ENCODE data around the gene SFRP5.

The SFRP5 gene

DNA sequence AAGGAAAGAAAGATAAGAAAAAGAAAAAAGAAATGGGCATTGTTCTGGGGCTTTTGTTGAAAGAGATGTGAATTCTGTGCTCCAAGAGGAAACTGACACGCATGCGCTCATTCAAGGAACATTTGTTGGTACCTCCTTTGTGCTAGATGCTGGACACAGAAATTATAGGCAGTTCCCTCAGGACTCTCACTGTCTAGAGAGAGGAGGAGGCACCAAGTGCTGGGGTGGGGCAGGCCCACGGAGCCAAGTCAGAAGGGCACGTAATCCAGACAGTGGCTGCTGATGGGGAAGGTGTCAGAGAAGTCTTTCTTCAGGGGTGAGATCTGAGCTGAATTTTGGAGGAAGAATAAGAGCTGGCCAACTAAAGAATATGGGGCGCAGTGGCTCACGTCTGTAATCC, 37.8 kb downstream of the SFRP5 start:
- no peak overlapping the region for H3K27ac ChIP-seq
- no peak for TF ChIP-seq ZFX (IDR thresholded peaks at IDR 0.05)
- TF ChIP-seq, protein P1, sequence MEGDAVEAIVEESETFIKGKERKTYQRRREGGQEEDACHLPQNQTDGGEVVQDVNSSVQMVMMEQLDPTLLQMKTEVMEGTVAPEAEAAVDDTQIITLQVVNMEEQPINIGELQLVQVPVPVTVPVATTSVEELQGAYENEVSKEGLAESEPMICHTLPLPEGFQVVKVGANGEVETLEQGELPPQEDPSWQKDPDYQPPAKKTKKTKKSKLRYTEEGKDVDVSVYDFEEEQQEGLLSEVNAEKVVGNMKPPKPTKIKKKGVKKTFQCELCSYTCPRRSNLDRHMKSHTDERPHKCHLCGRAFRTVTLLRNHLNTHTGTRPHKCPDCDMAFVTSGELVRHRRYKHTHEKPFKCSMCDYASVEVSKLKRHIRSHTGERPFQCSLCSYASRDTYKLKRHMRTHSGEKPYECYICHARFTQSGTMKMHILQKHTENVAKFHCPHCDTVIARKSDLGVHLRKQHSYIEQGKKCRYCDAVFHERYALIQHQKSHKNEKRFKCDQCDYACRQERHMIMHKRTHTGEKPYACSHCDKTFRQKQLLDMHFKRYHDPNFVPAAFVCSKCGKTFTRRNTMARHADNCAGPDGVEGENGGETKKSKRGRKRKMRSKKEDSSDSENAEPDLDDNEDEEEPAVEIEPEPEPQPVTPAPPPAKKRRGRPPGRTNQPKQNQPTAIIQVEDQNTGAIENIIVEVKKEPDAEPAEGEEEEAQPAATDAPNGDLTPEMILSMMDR (conservative IDR thresholded peaks at IDR 0.05): no peak

DNA sequence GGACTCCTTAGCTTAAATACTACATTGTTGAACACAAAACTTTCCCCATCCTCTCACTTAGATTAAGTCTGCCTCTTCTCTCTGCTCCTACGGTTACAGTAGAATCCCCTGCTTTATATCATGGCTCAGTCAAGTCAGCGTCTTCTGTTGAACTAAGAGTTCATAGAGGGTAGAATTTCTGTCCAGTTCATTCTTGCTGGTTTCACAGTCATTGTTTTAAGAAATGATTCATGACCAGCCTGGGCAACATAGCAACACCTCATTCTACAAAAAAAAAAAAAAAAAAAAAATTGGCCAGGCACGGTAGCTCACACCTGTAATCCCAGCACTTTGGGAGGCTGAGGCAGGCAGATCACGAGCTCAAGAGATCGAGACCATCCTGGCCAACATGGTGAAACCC, 38.5 kb downstream of the SFRP5 start:
- H3K27ac ChIP-seq: no peak overlapping the region
- TF ChIP-seq ZFX (IDR thresholded peaks at IDR 0.05): no peak
- TF ChIP-seq, protein P1 (conservative IDR thresholded peaks at IDR 0.05): no peak

DNA sequence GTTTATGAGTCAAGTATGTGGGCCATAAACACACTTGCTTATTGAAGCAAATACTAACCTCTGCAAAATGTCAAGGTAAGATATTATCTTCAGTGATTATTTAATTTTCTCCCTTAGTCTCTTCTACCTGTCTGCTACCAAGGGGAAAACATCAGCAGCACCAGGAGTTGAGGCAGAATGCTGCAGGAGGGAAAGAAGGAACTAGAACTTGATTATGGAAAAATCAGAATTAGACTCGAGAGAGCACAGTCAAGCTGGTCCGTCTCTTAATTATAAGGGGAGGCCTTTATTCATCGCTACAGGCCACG, 39.8 kb downstream of the SFRP5 start:
- TF ChIP-seq, protein P1 (conservative IDR thresholded peaks at IDR 0.05): peak; percentile 65
- no peak for TF ChIP-seq ZFX (IDR thresholded peaks at IDR 0.05)
- H3K27ac ChIP-seq: no peak overlapping the region

DNA sequence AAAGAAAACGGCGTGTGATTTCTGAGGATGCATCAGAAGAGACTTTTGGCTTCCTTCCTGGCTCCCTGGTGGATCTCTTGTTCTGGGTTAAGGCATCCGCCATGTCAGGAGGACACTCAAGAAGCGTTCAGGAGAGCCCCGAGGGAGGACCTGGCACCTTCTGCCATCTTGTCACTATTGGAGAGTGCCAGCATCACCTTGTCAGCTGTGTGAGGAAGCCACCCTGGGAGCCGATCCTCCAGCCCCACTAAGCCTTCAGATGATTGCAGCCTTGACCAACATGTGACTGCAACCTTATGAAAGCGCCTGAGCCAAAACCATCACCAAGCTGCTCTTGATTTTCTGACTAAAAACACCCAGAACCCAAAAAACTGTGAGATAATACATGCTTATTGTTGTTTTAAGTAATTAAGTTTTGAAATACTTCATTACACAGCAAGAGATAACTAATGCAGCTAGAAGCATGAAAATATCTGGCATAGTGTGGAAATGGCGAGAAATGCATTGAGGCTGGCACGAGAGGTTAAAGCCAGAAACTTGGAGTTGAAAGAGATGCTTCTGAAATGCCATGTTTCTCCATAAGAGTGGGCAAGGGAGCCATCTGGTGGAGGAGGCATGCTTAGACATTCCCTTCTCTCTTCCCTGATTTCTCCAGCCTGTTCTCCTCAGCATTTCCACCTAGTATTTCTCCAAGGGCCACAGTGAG, 40.3 kb downstream of the SFRP5 start:
- TF ChIP-seq, protein P1 (conservative IDR thresholded peaks at IDR 0.05): peak; percentile 90
- no peak for TF ChIP-seq ZFX (IDR thresholded peaks at IDR 0.05)
- H3K27ac ChIP-seq: no peak overlapping the region

DNA sequence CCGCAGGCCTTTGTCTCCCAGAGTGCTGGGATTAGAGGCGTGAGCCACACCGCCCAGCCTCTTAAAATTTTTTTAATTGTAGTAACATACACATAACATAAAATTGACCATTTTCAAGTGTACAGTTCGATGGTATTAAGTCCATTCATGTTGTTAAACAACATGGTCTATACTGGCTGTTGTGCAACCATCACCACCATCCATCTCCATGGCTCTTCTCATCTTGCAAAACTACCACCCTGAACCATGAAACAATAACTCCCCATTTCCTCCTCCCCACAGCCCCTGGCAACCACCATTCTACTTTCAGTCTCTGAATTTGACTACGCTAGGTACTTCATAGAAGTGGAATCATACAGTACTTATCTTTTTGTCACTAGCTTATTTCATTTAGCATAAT, 42.8 kb downstream of the SFRP5 start:
- H3K27ac ChIP-seq: no peak overlapping the region
- no peak for TF ChIP-seq ZFX (IDR thresholded peaks at IDR 0.05)
- TF ChIP-seq, protein P1 (conservative IDR thresholded peaks at IDR 0.05): no peak

DNA sequence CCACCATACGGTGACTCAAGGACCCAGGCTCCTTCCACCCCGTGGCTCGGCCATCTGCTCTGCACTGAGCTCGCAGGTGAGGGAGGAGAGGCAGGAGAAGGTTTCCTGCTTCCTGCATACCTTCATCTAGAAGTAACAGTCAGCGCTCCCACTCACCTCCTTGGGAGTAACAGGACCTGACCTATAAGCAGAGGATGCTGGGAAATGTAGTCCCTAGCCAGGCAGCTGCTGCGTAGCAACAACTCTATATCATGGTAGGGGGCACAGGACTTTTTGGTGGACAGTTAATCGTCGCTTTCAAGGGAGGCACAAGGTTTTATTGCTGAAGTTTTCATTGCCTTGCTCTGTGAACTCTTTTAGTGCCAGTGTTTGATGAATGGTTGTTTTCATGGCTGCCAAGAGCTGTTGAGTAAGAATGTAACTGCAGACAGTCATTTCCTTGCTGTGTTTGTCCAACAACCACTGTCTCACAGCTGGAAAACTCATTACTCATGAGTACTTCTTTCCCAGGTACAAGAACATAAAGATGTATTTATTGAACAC, 45.1 kb downstream of the SFRP5 start:
- TF ChIP-seq ZFX (IDR thresholded peaks at IDR 0.05): no peak
- TF ChIP-seq, protein P1 (conservative IDR thresholded peaks at IDR 0.05): no peak
- no peak overlapping the region for H3K27ac ChIP-seq

DNA sequence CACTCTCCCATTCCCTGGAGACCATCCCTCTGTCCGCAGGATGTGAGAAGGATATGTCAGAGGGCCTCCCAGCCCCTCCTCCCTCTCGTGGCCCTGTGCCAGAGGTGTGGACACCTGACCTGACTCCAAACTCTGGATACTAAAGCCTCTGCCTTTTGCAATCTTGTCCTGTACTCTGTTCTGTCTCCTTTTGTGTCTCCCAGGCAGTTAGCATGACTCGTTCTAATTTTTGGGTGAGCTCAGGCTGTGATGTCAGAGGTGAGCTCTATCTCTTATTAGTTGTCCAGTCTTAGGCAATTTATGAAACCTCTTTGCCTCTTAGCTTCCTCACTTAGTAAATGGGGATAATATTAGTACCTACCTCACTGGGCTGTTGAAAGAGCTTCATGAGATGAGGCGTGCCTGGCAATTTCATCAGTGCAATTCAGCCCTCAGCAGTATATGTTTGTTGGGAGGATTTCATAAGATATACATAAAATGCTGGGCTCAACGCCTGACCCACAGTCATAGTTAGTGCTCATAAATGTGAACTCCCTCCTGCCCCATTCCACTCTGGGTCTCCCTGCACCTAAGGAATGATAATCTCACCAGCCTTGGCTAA, 47.4 kb downstream of the SFRP5 start:
- no peak overlapping the region for H3K27ac ChIP-seq
- TF ChIP-seq ZFX (IDR thresholded peaks at IDR 0.05): no peak
- TF ChIP-seq, protein P1 (conservative IDR thresholded peaks at IDR 0.05): no peak

Data from C4-2B (cell line).